Memory B cell (primary cell): Measurements from ENCODE around the gene KLHL10.

Experiments
- ATAC-seq: fragments of 150-1000 bp; cut with Tn5 transposase; 2 replicates; pipeline ENCODE4 v1.10.0; 2021; ENCODE audit warnings: low read depth, mild to moderate bottlenecking, moderate library complexity
- DNase-seq, 2 donors: peaks; one replicate each; pipeline ENCODE4 v3.0.0; 2022; ENCODE audit warnings: low spot score in 2 of 2
- H3K27ac Mint-ChIP-seq: one replicate; pipeline ENCODE4 v1.8.0; 2022; ENCODE audit warnings: mild to moderate bottlenecking, moderate library complexity, mixed read lengths
- H3K27me3 Mint-ChIP-seq: one replicate; pipeline ENCODE4 v1.8.0; 2022; ENCODE audit warnings: mixed read lengths
- H3K36me3 Mint-ChIP-seq: one replicate; pipeline ENCODE4 v1.8.0; 2022; ENCODE audit warnings: mild to moderate bottlenecking, mixed read lengths
- H3K4me1 Mint-ChIP-seq: one replicate; pipeline ENCODE4 v1.8.0; 2022; ENCODE audit warnings: mixed read lengths
- H3K4me3 Mint-ChIP-seq: one replicate; pipeline ENCODE4 v1.8.0; 2022; ENCODE audit warnings: mild to moderate bottlenecking, moderate library complexity, mixed read lengths
- H3K9me3 Mint-ChIP-seq: one replicate; pipeline ENCODE4 v1.8.0; 2022; ENCODE audit warnings: mixed read lengths

The KLHL10 gene

DNA sequence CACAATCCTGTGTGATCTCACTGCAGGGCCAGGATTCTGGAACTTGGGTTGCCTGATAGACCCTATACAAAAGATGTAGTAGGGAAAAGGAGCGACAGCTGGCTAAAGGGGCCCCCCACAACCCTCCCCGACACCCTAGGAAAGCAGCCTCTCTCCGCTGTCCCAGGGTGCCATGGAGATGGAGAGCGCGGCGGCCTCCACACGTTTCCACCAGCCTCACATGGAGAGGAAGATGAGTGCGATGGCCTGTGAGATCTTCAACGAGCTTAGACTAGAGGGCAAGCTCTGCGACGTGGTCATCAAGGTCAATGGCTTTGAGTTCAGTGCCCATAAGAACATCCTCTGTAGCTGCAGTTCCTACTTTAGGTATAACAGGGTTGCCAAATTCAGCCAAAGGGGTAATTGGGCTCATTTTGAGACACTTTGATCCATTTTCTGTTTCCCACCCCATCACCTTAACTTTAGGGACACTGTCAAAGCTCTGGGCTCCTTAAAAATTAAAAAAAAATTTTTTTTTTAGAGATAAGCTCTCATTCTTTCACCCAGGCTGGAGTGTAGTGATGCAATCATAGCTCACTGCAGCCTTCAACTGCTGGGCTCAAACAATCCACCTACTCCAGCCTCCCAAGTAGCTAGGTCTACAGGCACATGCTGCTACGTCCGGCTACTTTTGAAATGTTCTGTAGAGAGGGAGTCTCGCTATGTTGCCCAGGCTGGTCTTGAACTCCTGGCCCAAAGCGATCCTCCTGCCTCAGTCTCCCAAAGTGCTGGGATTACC, at the start of gene KLHL10:
TSS of gene KLHL10 (plus strand) at position 65 of the 778 bp plus-strand sequence. CDS start at position 173, 108 bp downstream.
- ATAC-seq (no peak), DNase-seq (no peak)
- H3K9me3 Mint-ChIP-seq, result no peaks in the 10 kb centered on the region
- peaks cover 2% of the 10 kb centered on the region for H3K27me3 Mint-ChIP-seq
- H3K4me1 Mint-ChIP-seq, result peaks cover 7% of the 10 kb centered on the region
- H3K4me3 Mint-ChIP-seq, result peak within 1 kb of the TSS; percentile 80
- H3K27ac Mint-ChIP-seq, result peak within 1 kb of the TSS; percentile 41
- H3K36me3 Mint-ChIP-seq, result peaks cover under 1% of the 10 kb centered on the region

DNA sequence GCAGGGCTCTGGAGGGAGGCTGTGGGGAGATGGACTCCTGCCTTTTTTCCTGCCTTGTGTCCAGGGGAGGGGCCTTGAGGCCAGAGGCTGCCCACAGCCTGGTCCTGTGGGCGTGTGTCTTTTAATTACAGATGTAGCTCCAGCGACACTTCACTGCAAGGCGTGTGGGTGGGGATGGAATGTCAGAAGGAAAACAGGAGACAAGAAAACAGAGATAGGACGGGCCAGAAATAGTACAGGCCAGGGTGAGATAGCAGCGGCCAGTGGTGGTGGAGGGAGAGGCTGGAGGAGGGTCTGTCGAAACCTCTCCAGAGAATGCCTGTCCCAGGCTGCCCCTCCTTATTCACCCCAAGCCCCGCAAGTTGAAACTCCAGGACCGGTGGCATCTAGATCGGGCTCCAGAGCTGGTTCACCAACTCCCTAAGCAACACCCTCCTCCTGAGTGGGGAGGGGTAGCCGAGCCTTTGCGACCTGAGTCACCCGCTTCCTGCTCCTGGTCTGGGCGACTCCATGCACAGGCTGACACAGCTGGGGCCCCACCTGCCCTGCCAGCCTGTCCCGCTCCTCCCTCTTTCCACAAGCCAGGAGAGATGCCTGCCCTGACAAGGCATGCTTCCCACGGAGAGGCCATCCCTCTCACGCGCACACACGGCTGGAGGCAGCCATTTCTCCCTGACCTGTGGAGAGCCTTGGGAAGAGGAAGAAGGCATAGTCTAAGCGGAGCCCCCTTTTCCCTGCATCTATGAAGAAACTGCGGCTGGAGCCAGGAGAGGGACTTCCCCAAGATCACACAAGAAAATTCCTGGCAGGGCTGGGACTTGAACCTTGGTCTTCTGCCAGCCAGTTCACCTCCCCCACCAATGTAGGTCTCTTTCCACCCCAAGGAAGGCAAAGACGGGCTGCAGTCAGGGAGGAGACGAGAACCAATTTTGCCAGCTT, 44.5 kb upstream of the KLHL10 start:
- no peak for ATAC-seq
- Mint-ChIP-seq H3K9me3 (no peaks in the 10 kb centered on the region), H3K27ac (no peak overlapping the region), H3K4me3 (no peak overlapping the region), H3K4me1 (peaks cover 2% of the 10 kb centered on the region), H3K36me3 (no peaks in the 10 kb centered on the region), H3K27me3 (peaks cover 4% of the 10 kb centered on the region)
- no peak for DNase-seq

DNA sequence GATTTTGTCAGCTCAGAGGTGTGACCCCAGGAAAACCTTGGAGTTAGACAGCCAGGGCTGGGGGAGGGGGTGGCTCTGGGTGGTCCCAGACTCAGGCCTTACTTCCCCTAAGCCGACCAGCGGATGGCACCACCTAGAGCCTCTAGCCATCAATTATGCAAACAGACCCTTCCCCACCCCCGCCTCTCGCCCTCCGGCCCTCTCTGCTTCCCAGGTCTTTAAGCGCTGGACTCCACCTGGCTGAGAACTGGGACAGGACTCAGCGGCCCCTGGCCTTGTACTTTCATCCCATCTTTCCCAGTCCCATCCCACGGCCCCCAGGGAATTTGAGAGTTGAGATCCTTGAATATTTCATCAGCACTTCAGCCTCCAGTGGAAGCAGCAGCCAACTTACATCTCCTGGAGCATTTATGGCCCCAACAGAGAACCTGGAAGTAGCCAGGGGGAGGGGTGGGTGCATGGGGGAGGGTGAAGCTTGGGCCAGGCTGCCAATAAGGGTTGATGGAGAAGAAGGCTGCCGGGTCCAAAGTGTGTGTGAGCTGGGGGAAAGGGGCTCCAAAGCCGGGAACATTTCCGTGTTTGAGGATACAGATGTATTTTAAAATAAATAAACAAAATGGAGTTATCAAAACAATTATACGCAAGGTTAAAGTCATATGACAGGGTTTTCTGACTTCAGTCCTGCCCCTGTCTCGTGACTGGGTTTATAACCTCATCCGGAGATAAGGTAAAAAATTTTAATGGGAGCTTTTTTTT, 43.7 kb upstream of the KLHL10 start:
- Mint-ChIP-seq H3K4me3 (no peak overlapping the region), H3K36me3 (no peaks in the 10 kb centered on the region), H3K27me3 (peaks cover 1% of the 10 kb centered on the region), H3K4me1 (no peaks in the 10 kb centered on the region), H3K27ac (no peak overlapping the region), H3K9me3 (no peaks in the 10 kb centered on the region)
- DNase-seq (no peak), ATAC-seq (no peak)

DNA sequence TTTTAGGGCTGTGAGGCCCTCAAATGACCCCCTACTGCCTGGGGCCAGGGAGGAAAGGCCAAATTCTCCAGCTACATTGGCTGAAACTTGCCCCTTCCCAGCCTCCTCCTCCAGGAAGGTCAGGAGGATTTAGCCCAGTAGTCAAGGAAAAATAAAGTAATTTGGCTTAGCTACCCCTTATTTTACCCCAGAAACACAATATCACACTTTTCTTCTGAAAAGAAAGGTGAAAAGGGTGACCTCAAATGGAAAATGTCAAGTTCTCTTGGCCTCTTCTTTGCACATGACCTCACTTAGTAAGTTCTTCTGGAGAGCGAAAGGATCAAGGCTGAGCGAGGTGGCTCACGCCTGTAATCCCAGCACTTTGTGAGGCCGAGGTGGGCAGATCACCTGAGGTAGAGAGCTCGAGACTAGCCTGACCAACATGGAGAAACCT, 43.1 kb upstream of the KLHL10 start:
- no peak for ATAC-seq
- Mint-ChIP-seq H3K4me1 (no peaks in the 10 kb centered on the region), H3K27me3 (peaks cover 1% of the 10 kb centered on the region), H3K4me3 (no peak overlapping the region), H3K36me3 (no peaks in the 10 kb centered on the region), H3K27ac (no peak overlapping the region), H3K9me3 (no peaks in the 10 kb centered on the region)
- no peak for DNase-seq

DNA sequence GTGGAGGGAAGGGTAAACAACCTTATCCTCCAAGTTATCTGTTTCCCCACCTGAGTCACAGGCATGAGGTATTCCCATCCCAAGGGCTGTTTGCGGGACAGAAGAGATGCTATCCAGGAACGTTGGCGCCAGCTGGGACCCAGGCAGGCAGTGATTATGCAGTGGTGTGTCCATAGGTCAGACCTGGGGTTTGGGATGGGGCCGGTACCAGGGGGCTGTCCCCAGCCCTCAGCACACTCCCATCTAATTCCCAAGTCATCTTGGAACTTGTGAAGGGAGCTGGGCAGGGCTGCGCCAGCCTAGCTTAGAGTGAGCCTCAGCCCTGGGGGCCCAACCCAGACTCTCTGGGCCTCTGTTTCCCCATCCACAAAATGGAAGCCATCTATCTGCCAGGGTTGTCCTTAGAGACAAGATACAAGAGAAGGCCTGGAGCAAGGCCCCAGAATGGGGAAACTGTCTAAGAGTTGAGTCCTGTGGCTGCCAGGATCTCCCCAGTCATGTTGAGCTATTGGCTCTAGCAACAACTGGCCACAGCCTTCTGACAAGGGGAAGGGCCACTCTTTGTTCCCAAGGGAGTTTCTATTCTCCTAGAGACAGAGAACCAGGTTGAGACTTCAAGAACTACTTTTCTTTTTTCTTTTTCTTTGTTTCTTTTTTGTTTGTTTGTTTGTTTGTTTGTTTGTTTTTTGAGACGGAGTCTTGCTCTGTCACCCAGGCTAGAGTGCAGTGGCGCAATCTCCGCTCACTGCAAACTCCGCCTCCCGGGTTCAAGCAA, 41.3 kb upstream of the KLHL10 start:
- no peak overlapping the region for H3K27ac Mint-ChIP-seq

DNA sequence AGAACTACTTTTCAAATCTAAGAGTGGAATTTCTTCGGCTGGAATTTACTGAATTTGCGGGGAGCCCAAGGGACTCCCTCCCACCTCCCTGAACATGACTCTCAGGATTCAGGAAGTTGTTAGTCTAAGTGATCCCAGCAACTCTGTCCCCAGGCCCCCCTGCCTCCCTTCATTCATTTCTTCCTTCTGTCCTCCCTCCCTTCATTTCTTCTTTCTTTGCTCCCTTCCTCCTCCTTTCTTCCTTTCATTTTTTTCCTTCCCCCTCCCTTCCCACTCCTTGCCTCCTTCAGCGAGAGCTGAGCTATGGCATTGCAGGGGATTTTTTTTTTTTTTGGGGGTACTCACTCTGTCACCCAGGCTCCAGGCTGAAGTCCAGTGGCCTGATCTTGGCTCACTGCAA, 40.2 kb upstream of the KLHL10 start:
- DNase-seq, result no peak
- peaks cover 10% of the 10 kb centered on the region for H3K4me1 Mint-ChIP-seq
- ATAC-seq, result no peak
- no peaks in the 10 kb centered on the region for H3K9me3 Mint-ChIP-seq
- H3K27ac Mint-ChIP-seq, result no peak overlapping the region
- no peak overlapping the region for H3K4me3 Mint-ChIP-seq
- H3K36me3 Mint-ChIP-seq, result no peaks in the 10 kb centered on the region
- H3K27me3 Mint-ChIP-seq, result peaks cover 4% of the 10 kb centered on the region

More for the DNA sequence above, 41.3 kb upstream of the KLHL10 start:
- H3K4me1 Mint-ChIP-seq, result peaks cover 6% of the 10 kb centered on the region
- H3K4me3 Mint-ChIP-seq, result no peak overlapping the region
- no peaks in the 10 kb centered on the region for H3K9me3 Mint-ChIP-seq
- no peak for DNase-seq
- no peak for ATAC-seq
- H3K27me3 Mint-ChIP-seq, result peaks cover 1% of the 10 kb centered on the region
- H3K36me3 Mint-ChIP-seq, result no peaks in the 10 kb centered on the region

DNA sequence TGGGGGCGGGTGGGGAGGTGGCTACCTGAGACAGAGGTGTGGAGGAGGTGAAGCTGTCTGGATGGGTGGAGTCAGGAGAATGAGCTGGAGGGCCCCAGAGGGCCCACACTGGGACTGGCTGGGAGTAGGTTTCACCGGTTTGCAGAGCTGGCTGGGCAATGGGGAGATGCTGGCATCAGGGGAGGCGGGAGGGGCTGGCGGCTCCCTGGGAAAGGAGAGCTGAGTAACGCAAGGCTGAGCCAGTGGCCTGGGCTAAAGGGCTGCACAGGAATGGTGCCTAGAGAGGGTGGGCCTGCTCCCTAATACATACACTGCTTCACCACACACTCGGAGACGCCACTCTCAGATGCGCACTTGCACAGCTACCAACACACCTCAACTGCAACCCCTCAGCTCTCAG, 38.3 kb upstream of the KLHL10 start:
- no peaks in the 10 kb centered on the region for H3K9me3 Mint-ChIP-seq
- no peak for DNase-seq
- no peak overlapping the region for H3K4me3 Mint-ChIP-seq
- no peak overlapping the region for H3K27ac Mint-ChIP-seq
- H3K36me3 Mint-ChIP-seq, result no peaks in the 10 kb centered on the region
- ATAC-seq, result no peak
- H3K4me1 Mint-ChIP-seq, result peaks cover 13% of the 10 kb centered on the region
- peaks cover 7% of the 10 kb centered on the region for H3K27me3 Mint-ChIP-seq

DNA sequence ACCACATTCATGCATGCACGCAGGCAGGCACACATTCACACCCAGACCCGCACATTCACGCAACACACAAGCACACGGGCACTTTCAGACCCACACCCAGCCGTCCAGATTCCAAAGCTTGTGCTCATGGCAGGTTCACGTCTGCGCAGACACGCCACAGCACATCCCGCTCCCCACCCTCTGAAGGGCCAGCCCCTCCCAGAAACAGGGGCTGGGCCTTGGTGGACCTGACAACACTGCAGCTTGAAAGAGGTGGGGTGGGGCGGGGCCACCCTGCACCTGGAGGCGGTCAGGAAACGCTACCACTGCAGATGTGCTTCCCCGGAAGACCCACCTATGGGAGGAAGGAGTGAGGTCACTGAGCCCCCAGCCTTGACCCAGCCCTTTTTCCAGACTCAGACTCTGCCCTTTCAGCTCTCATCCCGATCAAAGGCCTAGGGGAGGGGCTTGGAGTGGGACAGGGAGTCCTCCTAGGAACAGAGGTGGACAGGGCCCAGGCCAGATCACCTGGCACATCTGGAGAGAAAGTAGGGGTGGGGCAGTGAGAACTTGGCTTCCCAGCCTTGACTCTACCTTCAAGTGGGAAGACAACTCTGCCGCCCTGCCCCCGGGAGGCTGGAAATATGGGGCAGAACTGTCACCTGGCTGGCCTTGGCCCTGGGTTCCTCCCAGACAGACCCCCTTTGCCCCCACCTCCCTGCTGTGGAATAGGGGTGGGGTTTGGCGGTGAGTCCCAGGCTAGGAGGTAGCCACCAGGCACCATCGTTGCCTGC, 36.8 kb upstream of the KLHL10 start:
- no peak overlapping the region for H3K27ac Mint-ChIP-seq
- no peak overlapping the region for H3K4me3 Mint-ChIP-seq
- ATAC-seq (peak; percentile 16), DNase-seq (no peak)
- H3K9me3 Mint-ChIP-seq, result no peaks in the 10 kb centered on the region
- H3K4me1 Mint-ChIP-seq, result peaks cover 13% of the 10 kb centered on the region
- peaks cover 7% of the 10 kb centered on the region for H3K27me3 Mint-ChIP-seq
- no peaks in the 10 kb centered on the region for H3K36me3 Mint-ChIP-seq

DNA sequence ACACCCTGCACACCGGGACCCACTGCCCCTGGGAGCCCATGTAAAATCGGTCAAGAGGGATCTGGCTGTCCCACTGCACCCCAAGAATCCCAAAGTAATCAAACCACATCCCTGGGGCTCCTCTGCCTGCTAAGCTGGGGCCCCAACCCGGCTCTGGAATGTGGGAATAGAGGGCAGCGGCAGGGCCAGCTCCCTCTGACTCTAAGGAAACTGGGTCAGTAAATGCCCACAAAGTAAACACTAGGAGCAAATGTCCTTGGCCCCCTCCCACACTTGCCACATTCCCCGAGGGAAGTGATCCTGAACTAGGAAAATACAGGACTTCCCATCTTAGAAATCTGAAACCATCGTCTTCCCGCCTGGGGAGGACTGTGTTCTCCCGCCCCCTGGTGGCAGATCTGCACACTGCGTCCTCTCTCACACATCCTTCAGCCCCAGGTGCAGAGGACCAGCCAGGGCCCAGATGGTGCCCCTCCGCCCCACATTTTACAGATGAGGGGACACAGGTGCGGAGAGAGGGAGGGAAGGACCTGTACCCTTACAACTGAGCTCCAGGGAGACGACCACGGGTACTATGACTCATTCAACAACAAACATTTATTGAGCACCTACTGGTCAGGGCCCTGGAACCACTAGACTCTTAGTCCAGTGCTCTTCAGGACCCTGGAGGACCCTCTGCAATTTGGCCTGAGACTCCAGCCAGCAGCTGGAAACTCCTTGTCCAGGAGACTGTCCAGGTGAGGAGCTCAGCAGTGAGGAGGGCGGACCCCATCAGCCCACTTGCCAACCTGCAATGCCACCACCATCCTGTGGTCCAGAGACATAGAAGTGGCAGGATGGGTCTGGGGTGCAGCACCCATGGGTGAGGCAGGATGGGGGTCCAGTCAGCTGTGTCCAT, 36.0 kb upstream of the KLHL10 start:
- no peaks in the 10 kb centered on the region for H3K36me3 Mint-ChIP-seq

DNA sequence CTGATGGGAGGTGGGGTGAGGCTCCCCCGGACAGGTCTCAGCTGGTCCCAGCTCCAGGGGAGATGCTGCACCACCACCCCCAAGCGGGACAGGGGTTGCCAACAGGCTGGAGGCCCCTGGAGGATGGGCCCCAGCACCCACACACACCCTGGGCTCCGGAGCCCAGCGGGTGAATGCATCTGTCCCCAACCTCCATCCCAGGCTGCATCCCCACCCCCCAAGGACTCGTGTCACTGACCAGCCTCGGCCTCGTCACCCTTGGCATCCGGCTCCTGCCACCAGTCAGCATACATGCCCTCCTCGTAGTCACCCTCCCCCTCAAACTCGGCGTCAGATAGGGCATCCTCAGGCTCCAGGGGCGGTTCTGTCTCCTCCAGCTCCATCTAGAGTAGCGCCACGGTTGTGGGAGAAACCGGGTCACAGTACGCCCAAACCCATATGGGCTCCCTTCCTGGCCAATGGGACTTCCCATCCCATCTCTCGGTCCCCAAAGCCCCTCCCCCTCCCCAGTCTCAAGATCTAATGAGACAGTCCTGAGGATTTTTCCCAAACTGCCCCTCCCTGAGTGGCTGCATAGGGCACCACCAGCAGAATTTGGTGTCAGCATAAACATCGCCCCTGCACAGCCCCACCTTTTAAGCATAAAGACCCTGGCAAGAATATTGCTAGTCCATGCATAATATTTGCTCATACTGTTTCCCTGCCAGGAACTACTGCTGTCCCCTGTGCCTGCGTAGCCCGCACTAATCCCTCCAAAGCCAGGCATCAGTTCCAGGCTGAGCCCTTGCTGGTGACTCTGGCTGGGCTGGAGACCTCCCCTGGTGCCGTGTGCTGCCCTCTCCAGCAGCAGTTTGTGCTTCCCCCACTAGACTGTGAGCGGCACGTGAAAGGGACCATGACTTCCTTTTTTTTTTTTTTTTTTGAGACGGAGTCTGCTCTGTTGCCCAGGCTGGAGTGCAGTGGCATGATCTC, 34.3 kb upstream of the KLHL10 start:
- H3K4me1 Mint-ChIP-seq, result peaks cover 13% of the 10 kb centered on the region
- H3K27ac Mint-ChIP-seq, result no peak overlapping the region
- no peak overlapping the region for H3K4me3 Mint-ChIP-seq
- peaks cover 5% of the 10 kb centered on the region for H3K27me3 Mint-ChIP-seq
- H3K36me3 Mint-ChIP-seq, result no peaks in the 10 kb centered on the region
- H3K9me3 Mint-ChIP-seq, result no peaks in the 10 kb centered on the region
- peak; percentile 69 for ATAC-seq
- DNase-seq, result peak in 1 of 2 donors; percentile 16

More for the DNA sequence above, 36.0 kb upstream of the KLHL10 start:
- ATAC-seq (peak; percentile 82), DNase-seq (peak; percentile 75 to 78)
- H3K27ac Mint-ChIP-seq, result no peak overlapping the region
- no peaks in the 10 kb centered on the region for H3K9me3 Mint-ChIP-seq
- H3K4me1 Mint-ChIP-seq, result peaks cover 13% of the 10 kb centered on the region
- H3K27me3 Mint-ChIP-seq, result peaks cover 7% of the 10 kb centered on the region
- H3K4me3 Mint-ChIP-seq, result no peak overlapping the region
